ENCODE results near the gene ASB4. TPM values are rescaled to one million over a fixed set of nuclear protein-coding genes. Genes with fewer than 3 reads are reported as not detected.

The ASB4 gene
- polyA plus RNA-seq, 2 of the 4 experiments (the other 2 are of a cell fraction): 1.4 to 3.1 TPM

DNA sequence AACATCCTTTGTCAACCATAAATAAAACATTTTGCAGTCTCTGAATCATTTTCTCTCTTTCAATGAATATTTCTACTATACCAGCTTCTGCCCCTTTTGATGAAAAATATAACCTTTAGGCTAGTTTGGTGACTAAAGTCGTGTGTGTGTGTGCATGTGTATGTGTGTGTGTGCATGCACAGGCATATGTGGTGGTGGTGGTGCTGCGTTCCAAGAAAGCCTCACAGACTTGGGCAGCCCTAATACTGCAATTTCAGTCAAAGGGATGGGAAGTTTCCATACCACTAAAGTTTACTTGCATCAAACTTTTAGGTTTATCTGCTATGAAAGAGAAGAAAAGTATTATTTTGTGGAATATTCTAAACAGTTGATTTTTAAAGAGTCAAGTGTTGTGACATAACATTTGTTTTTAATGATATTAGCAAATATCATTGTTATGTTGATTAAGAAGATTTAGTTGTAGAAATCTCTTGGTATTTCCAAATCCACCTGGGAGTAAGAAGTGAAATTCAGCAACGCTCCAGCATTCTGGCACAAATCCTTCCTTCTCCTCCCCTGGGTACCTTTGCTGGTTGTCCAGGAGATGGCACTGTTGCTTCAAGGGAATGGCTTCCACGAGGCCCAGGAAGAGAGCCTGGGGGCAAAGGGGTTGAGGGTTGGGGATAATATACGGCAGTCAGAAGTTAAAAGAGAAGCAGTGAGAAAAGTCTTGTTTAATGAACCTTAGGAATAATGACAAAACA lies 41.5 kb downstream of the ASB4 start:
- H3K27ac ChIP-seq: peak overlapping the region; percentile 49 to 72
- 15% methylated on average over 5 of the region's 5 CpGs for WGBS (ENCODE audit: missing lambda C conversion rate)
- ChIA-PET POLR2A (interaction anchor here (0.5 kb wide), 1 partner anchor 27 kb away, joined by 3 read pairs; no protein-coding TSS in a partner anchor), CTCF (interaction anchor here (0.7 to 12.9 kb wide), 32 partner anchors 8 to 1091 kb away, joined by 3 to 403 read pairs (median 3); partner anchors contain the start of genes PON2 and PON3)
- no peaks in the 10 kb centered on the region for H3K9me3 ChIP-seq
- peak; percentile 73 to 75 for DNase-seq (ENCODE audit: low read depth in 1 of 2, low spot score in 1 of 2)
- TF ChIP-seq, protein P1, sequence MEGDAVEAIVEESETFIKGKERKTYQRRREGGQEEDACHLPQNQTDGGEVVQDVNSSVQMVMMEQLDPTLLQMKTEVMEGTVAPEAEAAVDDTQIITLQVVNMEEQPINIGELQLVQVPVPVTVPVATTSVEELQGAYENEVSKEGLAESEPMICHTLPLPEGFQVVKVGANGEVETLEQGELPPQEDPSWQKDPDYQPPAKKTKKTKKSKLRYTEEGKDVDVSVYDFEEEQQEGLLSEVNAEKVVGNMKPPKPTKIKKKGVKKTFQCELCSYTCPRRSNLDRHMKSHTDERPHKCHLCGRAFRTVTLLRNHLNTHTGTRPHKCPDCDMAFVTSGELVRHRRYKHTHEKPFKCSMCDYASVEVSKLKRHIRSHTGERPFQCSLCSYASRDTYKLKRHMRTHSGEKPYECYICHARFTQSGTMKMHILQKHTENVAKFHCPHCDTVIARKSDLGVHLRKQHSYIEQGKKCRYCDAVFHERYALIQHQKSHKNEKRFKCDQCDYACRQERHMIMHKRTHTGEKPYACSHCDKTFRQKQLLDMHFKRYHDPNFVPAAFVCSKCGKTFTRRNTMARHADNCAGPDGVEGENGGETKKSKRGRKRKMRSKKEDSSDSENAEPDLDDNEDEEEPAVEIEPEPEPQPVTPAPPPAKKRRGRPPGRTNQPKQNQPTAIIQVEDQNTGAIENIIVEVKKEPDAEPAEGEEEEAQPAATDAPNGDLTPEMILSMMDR (IDR thresholded peaks at IDR 0.05): peak; percentile 94
- TF ChIP-seq, protein P2, sequence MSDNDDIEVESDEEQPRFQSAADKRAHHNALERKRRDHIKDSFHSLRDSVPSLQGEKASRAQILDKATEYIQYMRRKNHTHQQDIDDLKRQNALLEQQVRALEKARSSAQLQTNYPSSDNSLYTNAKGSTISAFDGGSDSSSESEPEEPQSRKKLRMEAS (IDR thresholded peaks at IDR 0.05): 0 out of 2 replicates have a peak, but pooled peaks have one; percentile 38
- no peak for TF ChIP-seq MAZ (IDR thresholded peaks at IDR 0.05; ENCODE audit: borderline replicate concordance, low read depth, low read length)
- TF ChIP-seq SMC3 (IDR thresholded peaks at IDR 0.05): peak; percentile 98
- TF ChIP-seq RAD21 (conservative IDR thresholded peaks at IDR 0.05 in 1 of 2, IDR thresholded peaks at IDR 0.05 in 1 of 2): peak; percentile 97 to 98
- FAIRE-seq: peak; percentile 97
- ATAC-seq: peak; percentile 90 to 95
- H3K4me1 ChIP-seq: peaks cover 21% of the 10 kb centered on the region
- no peak overlapping the region for H3K4me3 ChIP-seq
- peak overlapping the region; percentile 14; the same call in 1 of the 3 replicates for H3K4me2 ChIP-seq

DNA sequence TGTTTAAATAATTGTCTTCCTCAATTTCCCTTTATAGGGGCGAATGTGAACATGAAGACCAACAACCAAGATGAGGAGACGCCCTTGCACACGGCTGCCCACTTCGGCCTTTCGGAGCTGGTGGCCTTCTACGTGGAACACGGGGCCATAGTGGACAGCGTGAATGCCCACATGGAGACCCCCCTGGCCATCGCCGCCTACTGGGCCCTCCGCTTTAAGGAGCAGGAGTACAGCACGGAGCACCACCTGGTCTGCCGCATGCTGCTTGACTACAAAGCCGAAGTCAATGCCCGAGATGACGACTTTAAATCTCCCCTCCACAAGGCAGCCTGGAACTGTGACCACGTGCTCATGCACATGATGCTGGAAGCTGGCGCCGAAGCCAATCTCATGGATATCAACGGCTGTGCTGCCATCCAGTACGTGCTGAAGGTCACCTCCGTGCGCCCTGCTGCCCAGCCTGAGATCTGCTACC lies 42.1 kb downstream of the ASB4 start:
- Histone ChIP-seq H3K9me3 (no peaks in the 10 kb centered on the region), H3K4me3 (no peak overlapping the region), H3K4me2 (peak overlapping the region; percentile 14; the same call in 1 of the 3 replicates), H3K4me1 (peaks cover 21% of the 10 kb centered on the region), H3K27ac (peak overlapping the region; percentile 49 to 72)
- CTCF ChIA-PET: interaction anchor here (0.6 to 12.9 kb wide), 27 partner anchors 10 to 1271 kb away, joined by 3 to 403 read pairs (median 4); partner anchors contain the start of gene PON2
- no peak for TF ChIP-seq HOXA7 (CRISPR knock-in tag; IDR thresholded peaks at IDR 0.05)
- no peak for TF ChIP-seq GATA3 (IDR thresholded peaks at IDR 0.05; ENCODE audit: borderline replicate concordance)
- TF ChIP-seq, protein P3, sequence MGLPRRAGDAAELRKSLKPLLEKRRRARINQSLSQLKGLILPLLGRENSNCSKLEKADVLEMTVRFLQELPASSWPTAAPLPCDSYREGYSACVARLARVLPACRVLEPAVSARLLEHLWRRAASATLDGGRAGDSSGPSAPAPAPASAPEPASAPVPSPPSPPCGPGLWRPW (IDR thresholded peaks at IDR 0.05): no peak
- no peak for TF ChIP-seq RARB (CRISPR knock-in tag; IDR thresholded peaks at IDR 0.05)
- no peak for TF ChIP-seq NFE2L2 (conservative IDR thresholded peaks at IDR 0.05; ENCODE audit: low read length)
- TF ChIP-seq SREBF2 (IDR thresholded peaks at IDR 0.05): no peak
- no peak for TF ChIP-seq POLR2A (IDR thresholded peaks at IDR 0.05; ENCODE audit: low read length)
- TF ChIP-seq, protein P4, sequence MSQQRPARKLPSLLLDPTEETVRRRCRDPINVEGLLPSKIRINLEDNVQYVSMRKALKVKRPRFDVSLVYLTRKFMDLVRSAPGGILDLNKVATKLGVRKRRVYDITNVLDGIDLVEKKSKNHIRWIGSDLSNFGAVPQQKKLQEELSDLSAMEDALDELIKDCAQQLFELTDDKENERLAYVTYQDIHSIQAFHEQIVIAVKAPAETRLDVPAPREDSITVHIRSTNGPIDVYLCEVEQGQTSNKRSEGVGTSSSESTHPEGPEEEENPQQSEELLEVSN (IDR thresholded peaks at IDR 0.05; ENCODE audit: borderline replicate concordance, low read depth): no peak
- TF ChIP-seq RFX5 (IDR thresholded peaks at IDR 0.05): no peak
- no peak for TF ChIP-seq ZSCAN20 (CRISPR knock-in tag; IDR thresholded peaks at IDR 0.05)
- TF ChIP-seq, protein P5, sequence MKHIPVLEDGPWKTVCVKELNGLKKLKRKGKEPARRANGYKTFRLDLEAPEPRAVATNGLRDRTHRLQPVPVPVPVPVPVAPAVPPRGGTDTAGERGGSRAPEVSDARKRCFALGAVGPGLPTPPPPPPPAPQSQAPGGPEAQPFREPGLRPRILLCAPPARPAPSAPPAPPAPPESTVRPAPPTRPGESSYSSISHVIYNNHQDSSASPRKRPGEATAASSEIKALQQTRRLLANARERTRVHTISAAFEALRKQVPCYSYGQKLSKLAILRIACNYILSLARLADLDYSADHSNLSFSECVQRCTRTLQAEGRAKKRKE (CRISPR knock-in tag; IDR thresholded peaks at IDR 0.05; ENCODE audit: low read depth): no peak
- TF ChIP-seq FOXS1 (CRISPR knock-in tag; IDR thresholded peaks at IDR 0.05): no peak
- TF ChIP-seq ZNF302 (CRISPR knock-in tag; IDR thresholded peaks at IDR 0.05): no peak
- no peak for TF ChIP-seq CHD4 (IDR thresholded peaks at IDR 0.05; ENCODE audit: borderline replicate concordance)
- no peak; a peak in 1 of 5 replicates for TF ChIP-seq RAD21 (conservative IDR thresholded peaks at IDR 0.05 in 1 of 2, IDR thresholded peaks at IDR 0.05 in 1 of 2)
- POLR2A ChIA-PET: no interaction called here
- no peak for FAIRE-seq
- WGBS (ENCODE audit: missing lambda C conversion rate): 72% methylated on average over 13 of the region's 23 CpGs
- no peak for DNase-seq (ENCODE audit: low read depth in 1 of 2, low spot score in 1 of 2)
- peak in 1 of 2 experiments; percentile 37; a peak in 3 of 6 replicates for ATAC-seq
